GM21360 (cell line): ENCODE results near the gene IGSF9.

Experiments
- ATAC-seq: cut with Tn5 transposase; IDR thresholded peaks from one replicate; pipeline ENCODE4 v1.9.1; 2021; ENCODE audit warnings: mild to moderate bottlenecking, moderate library complexity; ENCODE audit not compliant: unreplicated experiment

IGSF9 gene

GRCh38 chr1:159973350-159973940, 28.0 kb upstream of the IGSF9 start:
- ATAC-seq = no peak

- ATAC-seq = no peak
Measured at GRCh38 chr1:159972443-159973205, 27.2 kb upstream of the IGSF9 start.

GRCh38 chr1:159970932-159971342, 25.5 kb upstream of the IGSF9 start:
- no peak for ATAC-seq

GRCh38 chr1:159968901-159969300, 23.5 kb upstream of the IGSF9 start:
- ATAC-seq = no peak

- ATAC-seq = no peak
Measured at GRCh38 chr1:159965263-159965662, 19.9 kb upstream of the IGSF9 start.

- no peak for ATAC-seq
Measured at GRCh38 chr1:159964144-159964543, 18.7 kb upstream of the IGSF9 start.

- ATAC-seq = no peak
Measured at GRCh38 chr1:159962176-159962575, 16.8 kb upstream of the IGSF9 start.

- ATAC-seq = no peak
Measured at GRCh38 chr1:159961636-159962035, 16.2 kb upstream of the IGSF9 start.

GRCh38 chr1:159960721-159961381, 15.4 kb upstream of the IGSF9 start:
- no peak for ATAC-seq

GRCh38 chr1:159959451-159959850, 14.0 kb upstream of the IGSF9 start:
- ATAC-seq = no peak

GRCh38 chr1:159958719-159959380, 13.4 kb upstream of the IGSF9 start:
- ATAC-seq = no peak

- no peak for ATAC-seq
Measured at GRCh38 chr1:159957824-159958268, 12.4 kb upstream of the IGSF9 start.

- ATAC-seq = no peak
Measured at GRCh38 chr1:159955456-159955855, 10.0 kb upstream of the IGSF9 start.

GRCh38 chr1:159953536-159954515, 8.4 kb upstream of the IGSF9 start, which contains the start of gene SLAMF9:
TSS of gene SLAMF9 (minus strand) at chr1:159954237. CDS start at chr1:159954137, 100 bp downstream.
- no peak for ATAC-seq

- no peak for ATAC-seq
Measured at GRCh38 chr1:159952932-159953331, 7.5 kb upstream of the IGSF9 start.

GRCh38 chr1:159951551-159951950, 6.1 kb upstream of the IGSF9 start:
- ATAC-seq = no peak

GRCh38 chr1:159951016-159951415, 5.6 kb upstream of the IGSF9 start:
- ATAC-seq = no peak

- ATAC-seq = no peak
Measured at GRCh38 chr1:159949981-159950381, 4.6 kb upstream of the IGSF9 start.

- ATAC-seq = no peak
Measured at GRCh38 chr1:159949123-159949522, 3.7 kb upstream of the IGSF9 start.

GRCh38 chr1:159947942-159948341, 2.5 kb upstream of the IGSF9 start:
- ATAC-seq = no peak
